ENCODE data around the gene SPSB2. TPM values are rescaled to one million over a fixed set of nuclear protein-coding genes. Genes with fewer than 3 reads are reported as not detected.
"Not testable (repeated sequence)": the region's sequence is repeated elsewhere in the genome, so short reads cannot be mapped to it uniquely, and the experiment has no call there.

SPSB2 gene
- total and polyA plus RNA-seq, 8 donors: 5.1 to 24.0 (median 9.9) TPM; not detected in 1

DNA sequence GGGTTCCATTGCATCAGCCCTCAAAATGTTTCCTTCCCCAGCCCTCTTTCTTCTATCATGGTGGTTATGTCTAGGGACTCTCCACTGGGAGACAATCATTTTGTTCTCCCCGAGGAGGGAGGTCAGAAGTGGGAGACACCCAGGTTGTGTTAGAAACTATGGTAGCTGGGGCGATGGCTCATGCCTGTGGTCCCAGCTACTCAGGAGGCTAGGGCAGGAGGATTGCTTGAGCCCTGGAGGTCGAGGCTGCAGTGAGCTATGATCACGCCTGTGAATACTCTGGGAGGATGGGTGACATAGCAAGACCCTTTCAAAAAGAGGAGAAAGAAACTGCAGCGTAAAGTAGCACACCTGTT is 18.5 kb upstream of the SPSB2 start:
- DNase-seq: no peak
- Histone ChIP-seq H3K4me3 (peak overlapping the region; percentile 38 to 53 (median 50)), H3K9me3 (no peaks in the 10 kb centered on the region), H3K27ac (peak overlapping the region; percentile 90 to 95 (median 93)), H3K4me1 (peaks cover 5 to 22% (median 12%) of the 10 kb centered on the region in 4 donors), H3K36me3 (no peaks in the 10 kb centered on the region), H3K27me3 (no peaks in the 10 kb centered on the region)
- TF ChIP-seq EP300 (IDR thresholded peaks at IDR 0.05): no peak
- intact Hi-C loops (cut with DNase I; ENCODE audit: low total_unique reads): no loop called here
- WGBS, 5 donors: 78 to 81% (median 79%) methylated on average over 5 of the region's 5 CpGs

DNA sequence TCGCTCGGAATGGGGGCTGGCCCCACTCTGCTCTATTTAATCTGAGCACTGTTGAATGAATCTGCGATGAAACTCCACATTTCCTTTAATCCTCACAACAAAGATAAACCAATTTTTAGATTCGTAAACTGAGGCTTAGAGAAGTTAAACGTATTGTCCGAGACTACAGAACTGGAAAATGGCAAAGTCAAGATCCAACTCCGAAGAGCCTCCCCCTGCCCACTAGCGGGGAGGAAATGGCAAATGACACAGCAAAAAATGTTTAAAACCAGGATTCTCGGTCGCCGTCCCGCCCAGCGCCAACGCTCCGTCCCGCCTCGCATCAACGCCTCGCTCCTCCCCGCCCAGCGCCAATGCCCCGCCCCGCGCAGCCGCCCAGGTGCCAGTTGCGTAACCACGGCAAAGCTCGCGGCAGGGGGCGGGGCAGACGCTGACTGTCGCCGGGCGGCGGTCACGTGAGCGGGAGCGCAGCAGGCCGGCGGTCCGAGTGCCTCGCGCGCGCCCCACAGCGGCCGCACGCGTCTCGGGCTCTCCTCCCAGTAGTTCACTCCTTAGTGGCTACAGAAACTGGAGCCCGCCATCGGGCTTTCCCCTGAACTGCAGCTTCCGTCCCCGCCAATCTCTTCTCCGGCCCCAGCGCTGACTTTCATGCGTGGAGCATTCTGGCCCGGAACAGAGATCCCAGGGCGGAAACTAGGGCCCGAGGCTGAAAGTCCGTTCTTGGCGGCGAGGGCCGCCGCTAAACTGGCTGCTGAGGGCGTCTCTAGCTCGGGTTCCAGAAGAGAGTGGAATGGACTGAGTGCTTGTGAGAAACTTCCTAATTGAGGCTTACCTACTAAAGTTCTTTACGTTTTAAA is 17.9 kb upstream of the SPSB2 start:
- Histone ChIP-seq H3K4me3 (peak overlapping the region; percentile 38 to 53 (median 50)), H3K9me3 (no peaks in the 10 kb centered on the region), H3K4me1 (peaks cover 5 to 22% (median 12%) of the 10 kb centered on the region in 4 donors), H3K27ac (peak overlapping the region; percentile 90 to 95 (median 93)), H3K27me3 (no peaks in the 10 kb centered on the region), H3K36me3 (no peaks in the 10 kb centered on the region)
- DNase-seq: peak; percentile 99 to 100
- intact Hi-C loops (cut with DNase I; ENCODE audit: low total_unique reads): no loop called here
- WGBS, 5 donors: 1 to 2% (median 1%) methylated on average over 34 to 68 of the region's 68 CpGs
- TF ChIP-seq POLR2AphosphoS5 (IDR thresholded peaks at IDR 0.05) (peak; percentile 82 to 89 (median 84)), EP300 (IDR thresholded peaks at IDR 0.05) (no peak), POLR2A (IDR thresholded peaks at IDR 0.05) (peak in 1 of 4 donors; percentile 39)
- TF ChIP-seq, protein P1, sequence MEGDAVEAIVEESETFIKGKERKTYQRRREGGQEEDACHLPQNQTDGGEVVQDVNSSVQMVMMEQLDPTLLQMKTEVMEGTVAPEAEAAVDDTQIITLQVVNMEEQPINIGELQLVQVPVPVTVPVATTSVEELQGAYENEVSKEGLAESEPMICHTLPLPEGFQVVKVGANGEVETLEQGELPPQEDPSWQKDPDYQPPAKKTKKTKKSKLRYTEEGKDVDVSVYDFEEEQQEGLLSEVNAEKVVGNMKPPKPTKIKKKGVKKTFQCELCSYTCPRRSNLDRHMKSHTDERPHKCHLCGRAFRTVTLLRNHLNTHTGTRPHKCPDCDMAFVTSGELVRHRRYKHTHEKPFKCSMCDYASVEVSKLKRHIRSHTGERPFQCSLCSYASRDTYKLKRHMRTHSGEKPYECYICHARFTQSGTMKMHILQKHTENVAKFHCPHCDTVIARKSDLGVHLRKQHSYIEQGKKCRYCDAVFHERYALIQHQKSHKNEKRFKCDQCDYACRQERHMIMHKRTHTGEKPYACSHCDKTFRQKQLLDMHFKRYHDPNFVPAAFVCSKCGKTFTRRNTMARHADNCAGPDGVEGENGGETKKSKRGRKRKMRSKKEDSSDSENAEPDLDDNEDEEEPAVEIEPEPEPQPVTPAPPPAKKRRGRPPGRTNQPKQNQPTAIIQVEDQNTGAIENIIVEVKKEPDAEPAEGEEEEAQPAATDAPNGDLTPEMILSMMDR (IDR thresholded peaks at IDR 0.05): peak in 5 of 7 experiments; percentile 64 to 92 (median 82)

DNA sequence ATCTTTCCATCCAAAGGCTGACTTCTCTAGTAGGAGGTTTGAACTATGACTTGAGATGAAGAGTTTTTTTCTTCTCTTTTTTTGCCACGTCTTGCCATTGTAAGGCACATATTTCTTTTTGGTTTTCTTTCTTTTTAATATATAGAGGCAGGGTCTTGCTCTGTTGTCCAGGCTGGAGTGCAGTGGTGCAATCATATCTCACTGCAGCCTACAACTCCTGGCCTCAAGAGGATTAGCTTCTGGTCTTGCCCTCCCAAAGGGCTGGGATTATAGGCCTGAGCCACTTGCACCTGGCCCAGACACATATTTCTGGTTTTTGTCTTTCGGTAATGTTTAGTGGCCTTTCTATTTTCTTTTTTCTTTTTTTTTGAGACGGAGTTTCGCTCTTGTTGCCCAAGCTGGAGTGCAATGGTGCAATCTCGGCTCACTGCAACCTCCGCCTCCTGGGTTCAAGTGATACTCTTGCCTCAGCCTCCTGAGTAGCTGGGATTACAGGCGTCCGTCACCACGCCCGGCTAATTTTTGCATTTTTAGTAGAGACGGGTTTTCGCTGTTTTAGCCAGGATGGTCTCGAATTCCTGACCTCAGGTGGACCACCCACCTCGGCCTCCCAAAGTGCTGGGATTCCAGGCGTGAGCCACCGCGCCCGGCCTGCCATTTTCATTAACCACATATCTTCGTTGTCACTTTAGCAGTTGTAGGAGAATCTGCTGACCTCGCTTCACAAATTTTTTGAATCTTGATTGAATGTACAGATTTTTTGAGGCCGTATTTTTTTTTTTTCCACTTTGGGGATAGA is 16.9 kb upstream of the SPSB2 start:
- peak overlapping the region; percentile 15 to 95 (median 90) for H3K27ac ChIP-seq
- H3K4me1 ChIP-seq: peaks cover 5 to 22% (median 12%) of the 10 kb centered on the region in 4 donors
- H3K9me3 ChIP-seq; H3K36me3 ChIP-seq; intact Hi-C loops (cut with DNase I; ENCODE audit: low total_unique reads); H3K27me3 ChIP-seq; DNase-seq: not testable (repeated sequence)
- WGBS, 5 donors: 93 to 96% (median 94%) methylated on average over 21 of the region's 21 CpGs
- peak overlapping the region in 1 of 4 donors; percentile 38 for H3K4me3 ChIP-seq

DNA sequence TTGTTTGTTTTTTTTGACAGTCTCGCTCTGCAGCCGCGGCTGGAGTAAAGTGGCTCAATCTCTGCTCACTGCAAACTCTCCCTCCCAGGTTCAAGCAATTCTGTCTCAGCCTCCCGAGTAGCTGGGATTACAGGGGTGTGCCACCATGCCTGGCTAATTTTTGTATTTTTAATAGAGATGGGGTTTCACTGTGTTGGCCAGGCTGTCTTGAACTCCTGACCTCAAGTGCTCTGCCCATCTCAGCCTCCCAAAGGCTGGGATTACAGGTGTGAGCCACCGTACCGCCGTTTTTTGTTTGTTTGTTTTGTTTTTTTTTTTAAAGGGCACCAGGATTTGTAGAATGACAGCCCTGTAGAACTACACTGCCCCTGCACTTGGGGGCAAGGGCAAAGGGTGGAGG is 15.7 kb upstream of the SPSB2 start:
- H3K27me3 ChIP-seq; H3K9me3 ChIP-seq; H3K4me3 ChIP-seq; intact Hi-C loops (cut with DNase I; ENCODE audit: low total_unique reads); DNase-seq; H3K27ac ChIP-seq: not testable (repeated sequence)
- Histone ChIP-seq H3K4me1 (peaks cover 5 to 22% (median 12%) of the 10 kb centered on the region in 4 donors), H3K36me3 (peaks cover 3 to 21% (median 19%) of the 10 kb centered on the region in 4 donors)
- WGBS, 5 donors: 70 to 75% (median 74%) methylated on average over 7 of the region's 7 CpGs

DNA sequence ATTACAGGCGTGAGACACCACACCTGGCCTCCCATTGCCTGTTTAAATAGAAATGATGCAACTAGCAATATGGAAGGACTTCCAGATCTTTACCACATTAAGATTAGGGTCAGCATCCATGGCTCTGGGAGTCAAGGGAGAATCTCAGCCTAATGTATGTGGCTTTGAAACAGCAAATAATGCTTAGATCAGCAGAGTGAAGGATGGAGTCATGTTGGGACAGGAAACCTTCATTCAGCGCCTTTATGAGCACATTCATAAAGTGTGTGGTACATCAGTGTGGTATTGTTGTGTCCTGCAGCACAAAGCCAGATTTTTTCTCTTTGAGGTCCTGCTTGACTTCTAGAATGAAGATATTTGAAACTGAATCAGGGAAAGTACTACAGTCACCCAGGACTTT is 15.3 kb upstream of the SPSB2 start:
- no peak for DNase-seq
- peaks cover 3 to 24% (median 23%) of the 10 kb centered on the region in 4 donors for H3K36me3 ChIP-seq
- no peak overlapping the region for H3K27ac ChIP-seq
- WGBS, 5 donors: 89 to 97% (median 93%) methylated on average over 2 of the region's 2 CpGs
- H3K4me3 ChIP-seq: no peak overlapping the region
- TF ChIP-seq, protein P1 (IDR thresholded peaks at IDR 0.05): no peak
- TF ChIP-seq POLR2AphosphoS5 (IDR thresholded peaks at IDR 0.05) (no peak), EP300 (IDR thresholded peaks at IDR 0.05) (no peak)
- no peaks in the 10 kb centered on the region for H3K27me3 ChIP-seq
- intact Hi-C loops (cut with DNase I; ENCODE audit: low total_unique reads): no loop called here
- H3K4me1 ChIP-seq: peaks cover 5 to 22% (median 12%) of the 10 kb centered on the region in 4 donors
- H3K9me3 ChIP-seq: no peaks in the 10 kb centered on the region
